HTERT RPE-1 (cell line): ENCODE data around the gene TAL2.

Experiments used
- in situ Hi-C: fragments of 300-500 bp; cut with MboI; formaldehyde crosslinking; loops from 4 replicates; pipeline ENCODE4 v1.14.3; 2020; ENCODE audit warnings: low sequenced_read_pairs

The TAL2 gene

GRCh38 chr9:105673850-105674387, 11.7 kb downstream of the TAL2 start:
- in situ Hi-C loops: no loop called here

- in situ Hi-C loops: no loop called here
Measured at GRCh38 chr9:105676351-105676923, 14.2 kb downstream of the TAL2 start.

GRCh38 chr9:105678163-105678562, 15.9 kb downstream of the TAL2 start:
- in situ Hi-C loops: no loop called here

- in situ Hi-C loops: no loop called here
Measured at GRCh38 chr9:105678781-105679180, 16.5 kb downstream of the TAL2 start.

GRCh38 chr9:105679257-105680022, 17.2 kb downstream of the TAL2 start:
- in situ Hi-C loops: no loop called here

GRCh38 chr9:105681313-105681712, 19.1 kb downstream of the TAL2 start:
- in situ Hi-C loops: no loop called here

- in situ Hi-C loops: no loop called here
Measured at GRCh38 chr9:105681724-105682123, 19.5 kb downstream of the TAL2 start.

- in situ Hi-C loops: no loop called here
Measured at GRCh38 chr9:105683688-105684275, 21.5 kb downstream of the TAL2 start.

GRCh38 chr9:105686936-105687335, 24.7 kb downstream of the TAL2 start:
- in situ Hi-C loops: no loop called here

- in situ Hi-C loops: no loop called here
Measured at GRCh38 chr9:105690742-105691141, 28.5 kb downstream of the TAL2 start.

GRCh38 chr9:105693435-105694189, 31.4 kb downstream of the TAL2 start:
- in situ Hi-C loops: no loop called here

GRCh38 chr9:105694190-105694847, 32.1 kb downstream of the TAL2 start, which contains the start of gene TMEM38B:
TMEM38B (plus strand) TSS chr9:105694541; CDS start chr9:105694661, 120 bp downstream.
- in situ Hi-C loops: no loop called here

GRCh38 chr9:105694848-105695581, 32.8 kb downstream of the TAL2 start:
- in situ Hi-C loops: no loop called here

GRCh38 chr9:105696219-105696793, 34.0 kb downstream of the TAL2 start:
- in situ Hi-C loops: no loop called here

GRCh38 chr9:105697871-105698270, 35.6 kb downstream of the TAL2 start:
- in situ Hi-C loops: no loop called here

- in situ Hi-C loops: no loop called here
Measured at GRCh38 chr9:105698348-105698870, 36.2 kb downstream of the TAL2 start.

- in situ Hi-C loops: no loop called here
Measured at GRCh38 chr9:105700668-105701067, 38.4 kb downstream of the TAL2 start.

GRCh38 chr9:105701145-105701544, 38.9 kb downstream of the TAL2 start:
- in situ Hi-C loops: no loop called here

- in situ Hi-C loops: no loop called here
Measured at GRCh38 chr9:105702207-105702606, 40.0 kb downstream of the TAL2 start.
